Endothelial cell of umbilical vein (primary cell): Measurements from ENCODE around the gene TMIGD3. TPM values are rescaled to one million over a fixed set of nuclear protein-coding genes. Genes with fewer than 3 reads are reported as not detected.

Experiments used
- BruUV-seq: library from RNA; stranded (reverse); fragments of 400-500 nt; replicated peaks from 2 replicates; lab custom pipeline; 2021; lab: Mats Ljungman, UMichigan
- CTCF ChIA-PET: fragments of 300-600, 350-600 bp; sonication (Branson Sonifier 250); formaldehyde crosslinking; loops from one replicate; lab custom pipeline; 2021; ENCODE audit warnings: antibody characterized with exemption, inconsistent platforms; lab: Charles Lee
- POLR2A ChIA-PET: fragments of 300-600, 350-600 bp; sonication (Branson Sonifier 250); formaldehyde crosslinking; loops from one replicate; lab custom pipeline; 2021; ENCODE audit warnings: antibody characterized with exemption, inconsistent platforms; lab: Charles Lee
- DNase-seq: peaks from one replicate; pipeline ENCODE4 v3.0.0-alpha.2; 2011; ENCODE audit warnings: low read depth, low spot score
- FAIRE-seq: peaks from 2 replicates; lab custom pipeline; 2011; peaks lifted over from hg19 to GRCh38; lab: Jason Lieb, UNC
- H2AFZ ChIP-seq: 2 replicates; pipeline ENCODE4 v1.6.0; 2012; ENCODE audit warnings: low read depth, low read length, control low read depth, inconsistent platforms
- H3K27ac ChIP-seq: 2 replicates; pipeline ENCODE4 v1.5.1; 2011; ENCODE audit warnings: low read depth, mild to moderate bottlenecking, control low read depth, low read length, moderate library complexity; ENCODE audit not compliant: insufficient read depth
- H3K27me3 ChIP-seq, 2 experiments: 2 replicates each; pipeline versions ENCODE4 v1.6.0 to v1.6.1; 2011; ENCODE audit warnings: low read length in 2 of 2, mixed read lengths in 1 of 2; ENCODE audit not compliant: control insufficient read depth in 2 of 2, insufficient read depth in 2 of 2
- H3K36me3 ChIP-seq, 2 experiments: 2 replicates in 1 of 2; 3 replicates in 1 of 2; pipeline ENCODE4 v1.5.1; 2011; ENCODE audit warnings: low read length in 2 of 2, mild to moderate bottlenecking in 1 of 2, moderate library complexity in 1 of 2; ENCODE audit not compliant: control insufficient read depth in 2 of 2, insufficient read depth in 2 of 2; ENCODE audit errors: extremely low read depth in 1 of 2
- H3K4me1 ChIP-seq: 3 replicates; pipeline ENCODE4 v1.5.1; 2011; ENCODE audit warnings: mild to moderate bottlenecking, low read length; ENCODE audit not compliant: control insufficient read depth, insufficient read depth; ENCODE audit errors: extremely low read depth
- H3K4me2 ChIP-seq: 2 replicates; pipeline ENCODE4 v1.6.1; 2011; ENCODE audit warnings: low read length, control low read depth, mixed read lengths; ENCODE audit not compliant: insufficient read depth
- H3K4me3 ChIP-seq, 3 experiments: fragments of 200-600 bp in 1 of 3; sonication (generic), shearing (Covaris generic) in 1 of 3; replicated peaks in 1 of 3; 2 replicates each; pipeline ENCODE4 v1.5.1; 2011 to 2016; ENCODE audit warnings: control low read depth in 3 of 3, low read length in 3 of 3, mild to moderate bottlenecking in 2 of 3, inconsistent platforms in 1 of 3, low read depth in 1 of 3, moderate library complexity in 1 of 3; ENCODE audit not compliant: insufficient read depth in 1 of 3
- H3K79me2 ChIP-seq: 2 replicates; pipeline ENCODE4 v1.6.0; 2012; ENCODE audit warnings: low read length, inconsistent platforms; ENCODE audit not compliant: control insufficient read depth, insufficient read depth
- H3K9ac ChIP-seq: replicated peaks from 2 replicates; pipeline ENCODE3; 2011; ENCODE audit warnings: low read length, control low read depth; ENCODE audit not compliant: insufficient read depth; ENCODE audit errors: extremely low read depth
- H3K9me1 ChIP-seq: replicated peaks from 3 replicates; pipeline ENCODE4 v1.6.0; 2011; ENCODE audit warnings: mild to moderate bottlenecking, low read length; ENCODE audit not compliant: control insufficient read depth, insufficient read depth; ENCODE audit errors: extremely low read depth
- H3K9me3 ChIP-seq: replicated peaks from 2 replicates; pipeline ENCODE4 v1.5.1; 2012; ENCODE audit warnings: low read length, inconsistent platforms; ENCODE audit not compliant: control insufficient read depth, insufficient read depth
- H4K20me1 ChIP-seq: replicated peaks from 2 replicates; pipeline ENCODE3; 2011; ENCODE audit warnings: mild to moderate bottlenecking, low read length; ENCODE audit not compliant: control insufficient read depth, insufficient read depth; ENCODE audit errors: extremely low read depth
- EZH2 ChIP-seq: IDR thresholded peaks from 2 replicates; pipeline ENCODE4 v1.6.1; 2012; ENCODE audit warnings: borderline replicate concordance, low read depth, mild to moderate bottlenecking, moderate library complexity, low read length, inconsistent platforms; ENCODE audit not compliant: severe bottlenecking
- FOS ChIP-seq: IDR thresholded peaks from 2 replicates; pipeline ENCODE4 v1.6.1; 2011; ENCODE audit warnings: mild to moderate bottlenecking, low read length, moderate library complexity, borderline replicate concordance; ENCODE audit not compliant: insufficient read depth
- GATA2 ChIP-seq: IDR thresholded peaks from 2 replicates; pipeline ENCODE4 v1.7.0; 2011; ENCODE audit warnings: low read depth, mild to moderate bottlenecking, moderate library complexity, mixed read lengths, low read length; ENCODE audit not compliant: insufficient read length, insufficient read depth
- JUN ChIP-seq: IDR thresholded peaks from 2 replicates; pipeline ENCODE4 v1.6.1; 2011; ENCODE audit warnings: borderline replicate concordance, low read depth; ENCODE audit not compliant: insufficient read length, insufficient read depth
- MAX ChIP-seq: IDR thresholded peaks from 2 replicates; pipeline ENCODE4 v1.6.1; 2011; ENCODE audit not compliant: insufficient read depth, insufficient read length
- MYC ChIP-seq: IDR thresholded peaks from one replicate; pipeline ENCODE4 v1.6.1; 2011; ENCODE audit warnings: mild to moderate bottlenecking, low read depth, low read length
- POLR2A ChIP-seq: IDR thresholded peaks from 2 replicates; pipeline ENCODE4 v1.6.1; 2012; ENCODE audit warnings: low read depth, mild to moderate bottlenecking, control low read depth, low read length
- POLR2AphosphoS5 ChIP-seq: IDR thresholded peaks from 2 replicates; pipeline ENCODE4 v1.6.1; 2012; ENCODE audit warnings: low read depth, mild to moderate bottlenecking, control low read depth, low read length, moderate library complexity; ENCODE audit not compliant: insufficient read depth
- dilution Hi-C: fragments of 300-500 bp; cut with MboI; formaldehyde crosslinking; loops from one replicate; pipeline ENCODE4 v1.15.0; 2019; ENCODE audit warnings: low sequenced_read_pairs; ENCODE audit not compliant: extremely low pct_ligation_motif_present
- intact Hi-C: fragments of 100-400 bp; cut with micrococcal nuclease; formaldehyde crosslinking; loops from one replicate; pipeline ENCODE4 v1.10.0; 2022
- polyA plus RNA-seq, 4 experiments: library from polyadenylated mRNA; depleted of rRNA in 3 of 4; stranded (reverse) in 3 of 4; unstranded in 1 of 4; fragments of >200 nt; gene quantifications; 2 replicates each; pipeline versions ENCODE4 v1.2.1 to v1.2.3, GENCODE V29; 2011 to 2012; ENCODE audit warnings: missing spikeins in 1 of 4
- total RNA-seq: library from RNA; stranded (reverse); gene quantifications from 2 replicates; pipeline ENCODE4 v1.2.3, GENCODE V29; 2021
- TF ChIP-seq, protein P1 (sequence below), 2 donors: IDR thresholded peaks; 1 replicate in 1 of 2; 2 replicates in 1 of 2; pipeline ENCODE4 v1.5.1; 2011; ENCODE audit warnings: low read length in 2 of 2, mild to moderate bottlenecking in 2 of 2, moderate library complexity in 2 of 2, control low read depth in 1 of 2, inconsistent platforms in 1 of 2, low read depth in 1 of 2; ENCODE audit not compliant: insufficient read depth in 1 of 2; ENCODE audit errors: extremely low read depth in 1 of 2

The TMIGD3 gene
- total and polyA plus RNA-seq, 2 donors (not counting 3 experiments of a cell fraction or from before 2014, with no cell fraction given): 0.07 to 0.49 TPM

DNA sequence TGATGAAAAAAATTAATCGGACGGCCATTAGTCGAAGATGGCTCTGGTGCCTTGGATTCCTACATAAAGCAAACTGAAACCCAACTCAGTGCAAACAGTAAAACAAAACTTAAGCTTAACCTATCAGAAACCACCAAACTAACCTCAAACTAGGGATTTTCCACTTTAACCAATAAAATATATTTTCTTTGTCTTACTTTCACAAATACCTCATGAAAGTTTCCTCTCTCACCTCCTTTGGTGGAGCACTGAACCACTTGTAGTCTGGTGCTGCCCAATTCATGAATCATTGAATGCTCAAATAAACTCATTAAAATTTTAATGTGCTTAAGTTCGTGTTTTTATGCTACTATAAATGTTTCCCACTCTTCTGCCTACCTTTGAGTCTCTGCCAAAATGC, 7.0 kb downstream of the TMIGD3 start:
- CTCF ChIA-PET: interaction anchor here (1.5 to 5.3 kb wide), 2 partner anchors 11 to 15 kb away, joined by 3 to 28 read pairs; no protein-coding TSS in a partner anchor
- dilution Hi-C loops: no loop called here

DNA sequence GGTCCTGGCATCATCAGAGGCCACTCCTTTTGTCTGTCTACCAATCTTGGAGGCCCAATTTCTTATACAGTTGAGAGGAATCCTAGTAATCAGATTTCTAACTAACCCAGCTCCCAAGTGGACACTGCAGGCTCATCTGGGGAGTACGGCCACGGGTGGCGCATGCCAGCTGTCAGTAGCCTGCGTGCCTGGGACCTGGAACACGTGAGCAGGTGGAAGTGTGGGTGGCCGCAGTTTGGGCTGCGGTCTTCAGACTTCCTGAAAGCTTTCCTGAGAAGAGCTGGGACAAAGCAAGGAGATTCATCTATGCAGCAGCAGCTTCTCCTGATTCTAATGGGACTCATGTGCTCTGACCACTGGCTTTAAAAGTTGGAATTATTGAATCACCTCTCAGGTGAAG, 12.4 kb downstream of the TMIGD3 start:
- Histone ChIP-seq H3K79me2 (no peaks in the 10 kb centered on the region), H2AFZ (no peak overlapping the region), H4K20me1 (no peaks in the 10 kb centered on the region), H3K27ac (no peak overlapping the region), H3K4me3 (no peak overlapping the region), H3K36me3 (no peaks in the 10 kb centered on the region), H3K9me3 (no peaks in the 10 kb centered on the region), H3K9me1 (no peaks in the 10 kb centered on the region), H3K27me3 (peaks cover 20 to 21% of the 10 kb centered on the region in 2 experiments), H3K9ac (no peak overlapping the region), H3K4me1 (no peaks in the 10 kb centered on the region), H3K4me2 (no peak overlapping the region)
- POLR2A ChIA-PET: no interaction called here
- BruUV-seq: no TSS peak
- TF ChIP-seq MAX (no peak), JUN (no peak), POLR2AphosphoS5 (no peak), GATA2 (no peak), EZH2 (no peak), POLR2A (no peak), FOS (no peak), MYC (no peak)
- TF ChIP-seq, protein P1, sequence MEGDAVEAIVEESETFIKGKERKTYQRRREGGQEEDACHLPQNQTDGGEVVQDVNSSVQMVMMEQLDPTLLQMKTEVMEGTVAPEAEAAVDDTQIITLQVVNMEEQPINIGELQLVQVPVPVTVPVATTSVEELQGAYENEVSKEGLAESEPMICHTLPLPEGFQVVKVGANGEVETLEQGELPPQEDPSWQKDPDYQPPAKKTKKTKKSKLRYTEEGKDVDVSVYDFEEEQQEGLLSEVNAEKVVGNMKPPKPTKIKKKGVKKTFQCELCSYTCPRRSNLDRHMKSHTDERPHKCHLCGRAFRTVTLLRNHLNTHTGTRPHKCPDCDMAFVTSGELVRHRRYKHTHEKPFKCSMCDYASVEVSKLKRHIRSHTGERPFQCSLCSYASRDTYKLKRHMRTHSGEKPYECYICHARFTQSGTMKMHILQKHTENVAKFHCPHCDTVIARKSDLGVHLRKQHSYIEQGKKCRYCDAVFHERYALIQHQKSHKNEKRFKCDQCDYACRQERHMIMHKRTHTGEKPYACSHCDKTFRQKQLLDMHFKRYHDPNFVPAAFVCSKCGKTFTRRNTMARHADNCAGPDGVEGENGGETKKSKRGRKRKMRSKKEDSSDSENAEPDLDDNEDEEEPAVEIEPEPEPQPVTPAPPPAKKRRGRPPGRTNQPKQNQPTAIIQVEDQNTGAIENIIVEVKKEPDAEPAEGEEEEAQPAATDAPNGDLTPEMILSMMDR (IDR thresholded peaks at IDR 0.05; ENCODE audit: extremely low read depth in 1 of 2, insufficient read depth in 1 of 2, low read depth in 1 of 2, low read length in 2 of 2): no peak
- dilution Hi-C loops: no loop called here
- intact Hi-C loops: no loop called here
- DNase-seq (no peak), FAIRE-seq (no peak)
- CTCF ChIA-PET: interaction anchor here (1.0 to 2.2 kb wide), 5 partner anchors 8 to 256 kb away, joined by 3 to 11 read pairs (median 5); no protein-coding TSS in a partner anchor

More for the DNA sequence above, 7.0 kb downstream of the TMIGD3 start:
- Histone ChIP-seq H2AFZ (no peak overlapping the region), H3K4me3 (no peak overlapping the region), H3K27me3 (peaks cover 20 to 29% of the 10 kb centered on the region in 2 experiments), H3K4me2 (no peak overlapping the region), H3K9ac (no peak overlapping the region), H3K9me3 (no peaks in the 10 kb centered on the region), H3K4me1 (no peaks in the 10 kb centered on the region), H3K27ac (no peak overlapping the region), H3K9me1 (no peaks in the 10 kb centered on the region), H4K20me1 (no peaks in the 10 kb centered on the region), H3K36me3 (no peaks in the 10 kb centered on the region), H3K79me2 (no peaks in the 10 kb centered on the region)
- FAIRE-seq (no peak), DNase-seq (no peak)
- intact Hi-C loops: no loop called here
- TF ChIP-seq FOS: no peak
- POLR2A ChIA-PET: no interaction called here
- no TSS peak for BruUV-seq
